Panc1 (cell line): Measurements from ENCODE around the gene BCL11B. TPM values are rescaled to one million over a fixed set of nuclear protein-coding genes. Genes with fewer than 3 reads are reported as not detected.

Experiments
- ATAC-seq: fragments of 200-7000 bp; cut with Tn5 transposase; 2 replicates; pipeline ENCODE4 v1.9.1; 2020; ENCODE audit warnings: mild to moderate bottlenecking, moderate library complexity
- BruUV-seq: library from RNA; stranded (reverse); fragments of 400-500 nt; replicated peaks from 2 replicates; lab custom pipeline; 2021; lab: Mats Ljungman, UMichigan
- CTCF ChIA-PET: fragments of 300-600 bp; sonication (Branson Sonifier 250); formaldehyde crosslinking; loops from one replicate; lab custom pipeline; 2022; ENCODE audit warnings: antibody characterized with exemption; lab: Charles Lee
- POLR2A ChIA-PET: fragments of 300-600 bp; sonication (Branson Sonifier 250); formaldehyde crosslinking; loops from one replicate; lab custom pipeline; 2022; ENCODE audit warnings: antibody characterized with exemption; lab: Charles Lee
- DNase-seq: peaks from one replicate; pipeline ENCODE4 v3.0.0-alpha.2; 2010; ENCODE audit warnings: low read depth, low spot score
- H3K27ac ChIP-seq: 2 replicates; pipeline ENCODE4 v1.5.1; 2011; ENCODE audit warnings: mild to moderate bottlenecking, low read length, inconsistent platforms
- H3K27me3 ChIP-seq: fragments of 200-500 bp; sonication (Bioruptor generic); 2 replicates; pipeline ENCODE4 v1.6.0; 2014; ENCODE audit warnings: low read length, inconsistent platforms; ENCODE audit not compliant: control insufficient read depth, insufficient read depth
- H3K36me3 ChIP-seq: fragments of 200-500 bp; sonication (Bioruptor generic); 2 replicates; pipeline ENCODE4 v1.5.1; 2014; ENCODE audit warnings: inconsistent platforms, mild to moderate bottlenecking, low read length, moderate library complexity; ENCODE audit not compliant: control insufficient read depth, insufficient read depth
- H3K4me1 ChIP-seq: 2 replicates; pipeline ENCODE4 v1.5.1; 2011; ENCODE audit warnings: inconsistent platforms, mild to moderate bottlenecking, low read length, moderate library complexity; ENCODE audit not compliant: control insufficient read depth, insufficient read depth
- H3K4me3 ChIP-seq, 2 experiments: 2 replicates each; pipeline ENCODE4 v1.5.1; 2011 to 2012; ENCODE audit warnings: low read depth in 2 of 2, low read length in 2 of 2, mild to moderate bottlenecking in 2 of 2, inconsistent platforms in 1 of 2, moderate library complexity in 1 of 2
- H3K9me3 ChIP-seq: fragments of 200-500 bp; sonication (Bioruptor generic); 2 replicates; pipeline ENCODE4 v1.5.1; 2014; ENCODE audit warnings: low read depth, mild to moderate bottlenecking, inconsistent platforms, low read length, moderate library complexity; ENCODE audit not compliant: control insufficient read depth, insufficient read depth
- CTCF ChIP-seq: fragments of 450-650 bp; IDR thresholded peaks from 2 replicates; pipeline ENCODE4 v1.5.1; 2017; ENCODE audit warnings: mild to moderate bottlenecking
- POLR2AphosphoS5 ChIP-seq: IDR thresholded peaks from 2 replicates; pipeline ENCODE4 v1.6.1; 2012; ENCODE audit warnings: mild to moderate bottlenecking, low read depth, low read length, moderate library complexity
- REST ChIP-seq, 2 experiments: IDR thresholded peaks; 2 replicates each; pipeline ENCODE4 v1.6.1; 2011 to 2012; ENCODE audit warnings: low read depth in 2 of 2, control low read depth in 1 of 2, low read length in 1 of 2, mild to moderate bottlenecking in 1 of 2, moderate library complexity in 1 of 2; ENCODE audit not compliant: insufficient read depth in 1 of 2
- SIN3A ChIP-seq: IDR thresholded peaks from 2 replicates; pipeline ENCODE4 v1.6.1; 2012; ENCODE audit warnings: low read depth, mild to moderate bottlenecking, low read length, moderate library complexity, borderline replicate concordance; ENCODE audit not compliant: insufficient read depth
- TCF7L2 ChIP-seq: IDR thresholded peaks from 2 replicates; pipeline ENCODE4 v1.6.1; 2011; ENCODE audit warnings: mild to moderate bottlenecking, low read depth, low read length, inconsistent platforms
- in situ Hi-C: cut with HindIII; loops from 2 replicates; pipeline ENCODE4 v1.10.0; 2016; ENCODE audit warnings: low sequenced_read_pairs, low pct_unique_long_range_greater_than_20kb
- intact Hi-C: fragments of 100-400 bp; cut with micrococcal nuclease; formaldehyde crosslinking; loops from one replicate; pipeline ENCODE4 v1.10.0; 2022; ENCODE audit not compliant: unreplicated experiment
- total RNA-seq: library from RNA; stranded (reverse); gene quantifications from one replicate; pipeline ENCODE4 v1.2.1, GENCODE V29; 2021; ENCODE audit not compliant: unreplicated experiment

The BCL11B gene
- total RNA-seq, 1 experiment from 2014 or later: 0.23 TPM

- Histone ChIP-seq H3K27ac (no peak overlapping the region), H3K4me1 (no peaks in the 10 kb centered on the region), H3K9me3 (no peaks in the 10 kb centered on the region), H3K4me3 (no peak overlapping the region), H3K27me3 (no peaks in the 10 kb centered on the region), H3K36me3 (no peaks in the 10 kb centered on the region)
- in situ Hi-C loops (no loop called here), intact Hi-C loops (no loop called here)
- no TSS peak for BruUV-seq
- no peak for ATAC-seq
- no peak for TF ChIP-seq REST (IDR thresholded peaks at IDR 0.05; ENCODE audit: insufficient read depth in 1 of 2, low read depth in 2 of 2, low read length in 1 of 2)
- TF ChIP-seq TCF7L2: no peak
- no peak for TF ChIP-seq POLR2AphosphoS5
- TF ChIP-seq CTCF: no peak
- no peak for TF ChIP-seq SIN3A
- ChIA-PET CTCF (no interaction called here), POLR2A (no interaction called here)
- DNase-seq: no peak
Observed at GRCh38 chr14:99286761-99287160, 14.8 kb upstream of the BCL11B start.

- H3K27ac ChIP-seq: no peak overlapping the region
- H3K36me3 ChIP-seq: no peaks in the 10 kb centered on the region
- TF ChIP-seq SIN3A: no peak
- TF ChIP-seq CTCF: no peak
- TF ChIP-seq TCF7L2: no peak
- TF ChIP-seq POLR2AphosphoS5: no peak
- TF ChIP-seq REST (IDR thresholded peaks at IDR 0.05; ENCODE audit: insufficient read depth in 1 of 2, low read depth in 2 of 2, low read length in 1 of 2): no peak
- no TSS peak for BruUV-seq
- POLR2A ChIA-PET: no interaction called here
- H3K27me3 ChIP-seq: no peaks in the 10 kb centered on the region; the same call in 1 of the 2 replicates
- CTCF ChIA-PET: no interaction called here
- H3K9me3 ChIP-seq: no peaks in the 10 kb centered on the region
- intact Hi-C loops: no loop called here
- ATAC-seq: no peak
- in situ Hi-C loops: no loop called here
- no peaks in the 10 kb centered on the region for H3K4me1 ChIP-seq
- DNase-seq: no peak
- no peak overlapping the region for H3K4me3 ChIP-seq
Observed at GRCh38 chr14:99284254-99285004, 12.4 kb upstream of the BCL11B start.
